ENCODE results near the gene LIPC. TPM values are rescaled to one million over a fixed set of nuclear protein-coding genes. Genes with fewer than 3 reads are reported as not detected.

Gene LIPC
- total and polyA plus RNA-seq, 7 donors: 0.01 TPM; not detected in 6

GRCh38 chr15:58576657-58577056, 144.9 kb downstream of the LIPC start:
- intact Hi-C loops (cut with DNase I): no loop called here
- ATAC-seq (no peak), DNase-seq (no peak)
- Histone ChIP-seq H3K36me3 (ENCODE audit: insufficient read depth in 1 of 2, low read depth in 1 of 2) (no peaks in the 10 kb centered on the region), H3K27ac (no peak overlapping the region), H3K9me3 (no peaks in the 10 kb centered on the region), H3K4me1 (no peaks in the 10 kb centered on the region), H3K27me3 (ENCODE audit: insufficient read depth in 3 of 3, low read length in 2 of 3) (no peaks in the 10 kb centered on the region), H3K4me3 (no peak overlapping the region)
- TF ChIP-seq, protein P1, sequence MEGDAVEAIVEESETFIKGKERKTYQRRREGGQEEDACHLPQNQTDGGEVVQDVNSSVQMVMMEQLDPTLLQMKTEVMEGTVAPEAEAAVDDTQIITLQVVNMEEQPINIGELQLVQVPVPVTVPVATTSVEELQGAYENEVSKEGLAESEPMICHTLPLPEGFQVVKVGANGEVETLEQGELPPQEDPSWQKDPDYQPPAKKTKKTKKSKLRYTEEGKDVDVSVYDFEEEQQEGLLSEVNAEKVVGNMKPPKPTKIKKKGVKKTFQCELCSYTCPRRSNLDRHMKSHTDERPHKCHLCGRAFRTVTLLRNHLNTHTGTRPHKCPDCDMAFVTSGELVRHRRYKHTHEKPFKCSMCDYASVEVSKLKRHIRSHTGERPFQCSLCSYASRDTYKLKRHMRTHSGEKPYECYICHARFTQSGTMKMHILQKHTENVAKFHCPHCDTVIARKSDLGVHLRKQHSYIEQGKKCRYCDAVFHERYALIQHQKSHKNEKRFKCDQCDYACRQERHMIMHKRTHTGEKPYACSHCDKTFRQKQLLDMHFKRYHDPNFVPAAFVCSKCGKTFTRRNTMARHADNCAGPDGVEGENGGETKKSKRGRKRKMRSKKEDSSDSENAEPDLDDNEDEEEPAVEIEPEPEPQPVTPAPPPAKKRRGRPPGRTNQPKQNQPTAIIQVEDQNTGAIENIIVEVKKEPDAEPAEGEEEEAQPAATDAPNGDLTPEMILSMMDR (IDR thresholded peaks at IDR 0.05): no peak

- Histone ChIP-seq H3K27ac (no peak overlapping the region), H3K9me3 (peaks cover 3% of the 10 kb centered on the region), H3K36me3 (ENCODE audit: insufficient read depth in 1 of 2, low read depth in 1 of 2) (no peaks in the 10 kb centered on the region), H3K4me3 (no peak overlapping the region), H3K27me3 (ENCODE audit: insufficient read depth in 3 of 3, low read length in 2 of 3) (peaks cover 0 to 3% (median 0%) of the 10 kb centered on the region in 3 donors), H3K4me1 (no peaks in the 10 kb centered on the region)
- no peak for DNase-seq
- intact Hi-C loops (cut with DNase I): no loop called here
- 58 to 70% (median 59%) methylated on average over 3 of the region's 3 CpGs for WGBS, 3 donors
- TF ChIP-seq, protein P1 (IDR thresholded peaks at IDR 0.05): no peak
- no peak for ATAC-seq
Observed at GRCh38 chr15:58582160-58582559, 150.4 kb downstream of the LIPC start.

GRCh38 chr15:58583171-58583908, 151.5 kb downstream of the LIPC start:
- H3K27me3 ChIP-seq (ENCODE audit: insufficient read depth in 3 of 3, low read length in 2 of 3): peaks cover 0 to 3% (median 0%) of the 10 kb centered on the region in 3 donors
- H3K4me1 ChIP-seq: no peaks in the 10 kb centered on the region
- H3K36me3 ChIP-seq (ENCODE audit: insufficient read depth in 1 of 2, low read depth in 1 of 2): no peaks in the 10 kb centered on the region
- ATAC-seq: no peak
- no peak overlapping the region for H3K4me3 ChIP-seq
- H3K27ac ChIP-seq: no peak overlapping the region
- peaks cover 3% of the 10 kb centered on the region for H3K9me3 ChIP-seq
- TF ChIP-seq, protein P1 (IDR thresholded peaks at IDR 0.05): no peak
- intact Hi-C loops (cut with DNase I): no loop called here
- DNase-seq: no peak
- 66 to 75% (median 69%) methylated on average over 3 of the region's 3 CpGs for WGBS, 3 donors

GRCh38 chr15:58584789-58585461, 153.1 kb downstream of the LIPC start:
- ATAC-seq (no peak), DNase-seq (no peak)
- Histone ChIP-seq H3K27me3 (ENCODE audit: insufficient read depth in 3 of 3, low read length in 2 of 3) (peaks cover 0 to 3% (median 0%) of the 10 kb centered on the region in 3 donors), H3K27ac (no peak overlapping the region), H3K4me1 (no peaks in the 10 kb centered on the region), H3K36me3 (ENCODE audit: insufficient read depth in 1 of 2, low read depth in 1 of 2) (no peaks in the 10 kb centered on the region), H3K4me3 (no peak overlapping the region), H3K9me3 (peaks cover 3% of the 10 kb centered on the region)
- WGBS, 3 donors: 73 to 88% (median 87%) methylated on average over 6 of the region's 6 CpGs
- intact Hi-C loops (cut with DNase I): no loop called here
- TF ChIP-seq, protein P1 (IDR thresholded peaks at IDR 0.05): no peak
